Measurements from ENCODE around the gene MACROD2. TPM values are rescaled to one million over a fixed set of nuclear protein-coding genes. Genes with fewer than 3 reads are reported as not detected.
A peak's percentile ranks its signal among the peaks of the same experiment; 100 is the strongest.

MACROD2 gene
- polyA plus RNA-seq, 6 donors from 2014 or later: 27.2 to 49.3 (median 36.4) TPM

- no peak overlapping the region for H3K27ac Mint-ChIP-seq
- DNase-seq (no peak), ATAC-seq (ENCODE audit: low read depth in 2 of 2) (no peak)
- H3K9me3 Mint-ChIP-seq: peaks cover 0 to 2% (median 0%) of the 10 kb centered on the region in 7 donors
- peaks cover 7 to 12% (median 8%) of the 10 kb centered on the region in 3 donors for H3K4me1 Mint-ChIP-seq
- peaks cover 0 to 9% (median 0%) of the 10 kb centered on the region in 3 donors for H3K27me3 Mint-ChIP-seq
- H3K4me3 Mint-ChIP-seq: no peak overlapping the region
- H3K36me3 Mint-ChIP-seq: no peaks in the 10 kb centered on the region
Observed at GRCh38 chr20:15763366-15763765, 1768.0 kb downstream of the MACROD2 start.

DNA sequence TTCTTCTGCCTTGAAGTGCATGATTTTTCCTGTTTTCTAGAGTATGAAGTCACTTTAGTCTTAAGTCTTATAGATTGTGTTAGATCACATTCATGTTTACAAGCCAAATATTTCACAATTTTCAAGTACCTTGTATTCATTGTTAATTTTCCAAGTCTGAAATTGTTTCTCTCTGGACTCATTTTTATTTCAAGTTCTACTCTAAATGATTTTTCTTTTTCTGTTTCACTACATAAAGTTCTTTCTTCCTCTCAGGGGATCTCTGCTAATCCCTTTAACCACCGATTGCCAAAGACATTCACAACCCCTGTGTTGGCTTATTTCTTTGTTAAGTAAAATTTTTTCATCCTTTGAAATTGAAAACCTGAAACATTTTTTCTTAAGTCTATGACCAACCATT, 1772.3 kb downstream of the MACROD2 start:
- no peak overlapping the region for H3K4me3 Mint-ChIP-seq

GRCh38 chr20:15767999-15768741, 1772.9 kb downstream of the MACROD2 start:
- Mint-ChIP-seq H3K9me3 (peaks cover 0 to 2% (median 0%) of the 10 kb centered on the region in 7 donors), H3K36me3 (no peaks in the 10 kb centered on the region), H3K4me1 (peaks cover 7 to 12% (median 8%) of the 10 kb centered on the region in 3 donors), H3K27me3 (peaks cover 0 to 9% (median 4%) of the 10 kb centered on the region in 3 donors), H3K4me3 (no peak overlapping the region), H3K27ac (peak overlapping the region in 1 of 6 donors; percentile 0)
- DNase-seq: peak; percentile 11
- ATAC-seq (ENCODE audit: low read depth in 2 of 2): peak; percentile 25 to 65

More for the DNA sequence above, 1772.3 kb downstream of the MACROD2 start:
- Mint-ChIP-seq H3K36me3 (no peaks in the 10 kb centered on the region), H3K9me3 (peaks cover 0 to 2% (median 0%) of the 10 kb centered on the region in 7 donors), H3K4me1 (peaks cover 7 to 12% (median 8%) of the 10 kb centered on the region in 3 donors), H3K27ac (peak overlapping the region in 1 of 6 donors; percentile 0), H3K27me3 (peaks cover 0 to 9% (median 0%) of the 10 kb centered on the region in 3 donors)
- no peak for ATAC-seq (ENCODE audit: low read depth in 2 of 2)
- no peak for DNase-seq

DNA sequence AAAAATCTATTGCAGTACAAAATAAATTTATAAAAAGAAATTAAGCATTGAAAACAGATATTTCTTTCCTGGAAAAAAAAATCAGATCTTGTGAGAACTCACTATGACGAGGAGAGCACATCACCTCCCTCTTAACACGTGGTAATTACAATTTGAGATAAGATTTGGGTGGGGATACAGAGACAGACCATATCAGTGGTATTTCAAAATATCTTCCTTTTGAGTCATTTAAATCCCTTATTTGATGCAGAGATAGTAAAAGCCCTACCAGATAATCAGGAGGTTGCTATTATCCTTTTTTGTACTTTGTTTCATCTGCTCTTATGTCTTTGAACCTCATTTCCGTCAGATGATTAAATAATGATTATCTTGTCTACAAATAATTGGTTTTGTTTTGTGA, 1777.5 kb downstream of the MACROD2 start:
- Mint-ChIP-seq H3K4me1 (peaks cover 4 to 10% (median 8%) of the 10 kb centered on the region in 3 donors), H3K4me3 (no peak overlapping the region), H3K9me3 (peaks cover 0 to 11% (median 3%) of the 10 kb centered on the region in 7 donors), H3K27ac (no peak overlapping the region), H3K27me3 (peaks cover 4 to 5% (median 5%) of the 10 kb centered on the region in 3 donors), H3K36me3 (peaks cover 7 to 8% of the 10 kb centered on the region in 2 donors)
- ATAC-seq (ENCODE audit: low read depth in 2 of 2) (no peak), DNase-seq (no peak)

GRCh38 chr20:15774926-15775325, 1779.6 kb downstream of the MACROD2 start:
- Mint-ChIP-seq H3K9me3 (peaks cover 0 to 11% (median 3%) of the 10 kb centered on the region in 7 donors), H3K27ac (no peak overlapping the region), H3K27me3 (peaks cover 5 to 8% (median 5%) of the 10 kb centered on the region in 3 donors), H3K36me3 (peaks cover 7 to 8% of the 10 kb centered on the region in 2 donors), H3K4me3 (no peak overlapping the region), H3K4me1 (peaks cover 0 to 7% (median 4%) of the 10 kb centered on the region in 3 donors)
- DNase-seq (no peak), ATAC-seq (ENCODE audit: low read depth in 2 of 2) (no peak)

GRCh38 chr20:15776770-15777466, 1781.6 kb downstream of the MACROD2 start:
- DNase-seq (no peak), ATAC-seq (ENCODE audit: low read depth in 2 of 2) (no peak)
- H3K4me3 Mint-ChIP-seq: no peak overlapping the region
- H3K36me3 Mint-ChIP-seq: peaks cover 12 to 15% of the 10 kb centered on the region in 2 donors
- peaks cover 0 to 18% (median 5%) of the 10 kb centered on the region in 7 donors for H3K9me3 Mint-ChIP-seq
- H3K4me1 Mint-ChIP-seq: peaks cover 0 to 7% (median 4%) of the 10 kb centered on the region in 3 donors
- peaks cover 5 to 8% (median 5%) of the 10 kb centered on the region in 3 donors for H3K27me3 Mint-ChIP-seq
- no peak overlapping the region for H3K27ac Mint-ChIP-seq

GRCh38 chr20:15784020-15784419, 1788.7 kb downstream of the MACROD2 start:
- no peaks in the 10 kb centered on the region for H3K4me1 Mint-ChIP-seq
- DNase-seq (no peak), ATAC-seq (ENCODE audit: low read depth in 2 of 2) (no peak)
- peaks cover 0 to 8% (median 1%) of the 10 kb centered on the region in 7 donors for H3K9me3 Mint-ChIP-seq
- no peak overlapping the region for H3K27ac Mint-ChIP-seq
- peaks cover 4 to 11% (median 7%) of the 10 kb centered on the region in 3 donors for H3K27me3 Mint-ChIP-seq
- peaks cover 6 to 8% of the 10 kb centered on the region in 2 donors for H3K36me3 Mint-ChIP-seq
- no peak overlapping the region for H3K4me3 Mint-ChIP-seq

DNA sequence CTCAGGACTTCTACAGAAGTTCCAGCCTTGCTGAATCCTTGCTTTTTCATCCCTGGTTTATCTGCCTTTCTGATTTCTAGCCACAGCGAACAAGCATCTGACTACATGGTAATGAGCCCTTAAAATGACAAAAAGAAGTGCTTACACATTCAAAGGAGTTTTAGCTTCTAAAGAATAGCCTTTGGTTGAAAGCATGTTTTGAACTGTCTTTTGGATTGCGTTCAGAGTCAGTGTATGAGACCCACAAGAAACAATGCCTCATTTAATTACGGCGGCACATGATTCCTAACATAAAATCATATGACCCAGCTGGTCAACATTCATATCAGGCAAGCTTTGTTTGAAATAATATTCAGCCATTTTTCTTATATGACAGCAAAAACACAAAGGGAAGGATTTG, 1793.8 kb downstream of the MACROD2 start:
- Mint-ChIP-seq H3K27ac (no peak overlapping the region), H3K4me3 (no peak overlapping the region), H3K9me3 (no peaks in the 10 kb centered on the region), H3K36me3 (no peaks in the 10 kb centered on the region), H3K4me1 (no peaks in the 10 kb centered on the region), H3K27me3 (peaks cover 7 to 11% (median 11%) of the 10 kb centered on the region in 3 donors)
- no peak for ATAC-seq (ENCODE audit: low read depth in 2 of 2)
- no peak for DNase-seq

GRCh38 chr20:15792855-15793254, 1797.5 kb downstream of the MACROD2 start:
- H3K4me3 Mint-ChIP-seq: no peak overlapping the region
- no peaks in the 10 kb centered on the region for H3K36me3 Mint-ChIP-seq
- H3K4me1 Mint-ChIP-seq: no peaks in the 10 kb centered on the region
- peaks cover 0 to 7% (median 6%) of the 10 kb centered on the region in 3 donors for H3K27me3 Mint-ChIP-seq
- no peak for DNase-seq
- ATAC-seq (ENCODE audit: low read depth in 2 of 2): no peak
- H3K27ac Mint-ChIP-seq: no peak overlapping the region
- H3K9me3 Mint-ChIP-seq: peaks cover 0 to 2% (median 0%) of the 10 kb centered on the region in 7 donors

- DNase-seq (no peak), ATAC-seq (ENCODE audit: low read depth in 2 of 2) (no peak)
- Mint-ChIP-seq H3K9me3 (peaks cover 0 to 2% (median 0%) of the 10 kb centered on the region in 7 donors), H3K36me3 (no peaks in the 10 kb centered on the region), H3K4me3 (no peak overlapping the region), H3K27ac (peak overlapping the region in 1 of 6 donors; percentile 51), H3K27me3 (peaks cover 0 to 7% (median 6%) of the 10 kb centered on the region in 3 donors), H3K4me1 (no peaks in the 10 kb centered on the region)
Observed at GRCh38 chr20:15794409-15794808, 1799.1 kb downstream of the MACROD2 start.

DNA sequence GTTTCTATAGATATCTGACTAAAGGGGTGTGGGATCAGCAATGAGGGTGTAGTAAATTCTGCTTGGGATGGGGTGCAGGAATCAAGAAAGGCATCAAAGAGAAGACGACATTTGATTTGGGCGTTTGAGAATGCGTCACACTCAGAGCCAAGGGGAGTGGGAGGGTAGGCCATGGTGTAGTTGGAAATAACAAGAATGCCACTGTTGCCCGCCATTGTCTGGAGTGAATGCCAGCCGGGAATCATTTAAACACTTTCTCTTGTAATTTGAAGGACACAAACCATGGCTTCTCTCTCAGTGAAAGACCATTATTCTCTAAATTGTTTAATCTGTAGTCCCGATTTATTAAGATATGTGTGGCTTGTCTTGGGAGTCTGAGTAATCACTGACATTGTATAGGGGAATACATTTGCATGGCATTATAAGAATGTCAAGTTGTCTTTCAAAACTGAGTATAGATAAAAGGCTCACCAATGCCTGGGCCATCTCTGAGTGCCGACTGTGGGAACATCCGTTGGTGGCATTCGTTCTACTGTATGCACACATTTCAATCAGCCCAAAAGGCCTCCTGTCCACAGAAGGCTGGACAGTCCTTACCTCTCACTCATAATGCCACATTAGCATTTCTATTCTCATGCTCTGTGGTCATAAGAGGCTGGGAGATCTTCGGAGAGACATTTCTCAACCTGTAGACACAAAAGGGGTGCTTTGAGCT, 1800.1 kb downstream of the MACROD2 start:
- Mint-ChIP-seq H3K36me3 (no peaks in the 10 kb centered on the region), H3K4me3 (no peak overlapping the region), H3K4me1 (no peaks in the 10 kb centered on the region), H3K27me3 (peaks cover 0 to 7% (median 6%) of the 10 kb centered on the region in 3 donors), H3K9me3 (peaks cover 0 to 5% (median 0%) of the 10 kb centered on the region in 7 donors), H3K27ac (no peak overlapping the region)
- no peak for DNase-seq
- ATAC-seq (ENCODE audit: low read depth in 2 of 2): no peak

- DNase-seq (no peak), ATAC-seq (ENCODE audit: low read depth in 2 of 2) (no peak)
- Mint-ChIP-seq H3K4me1 (peaks cover 0 to under 1% (median under 1%) of the 10 kb centered on the region in 3 donors), H3K9me3 (peaks cover 0 to 6% (median 3%) of the 10 kb centered on the region in 7 donors), H3K27me3 (peaks cover 0 to 6% (median 0%) of the 10 kb centered on the region in 3 donors), H3K4me3 (no peak overlapping the region), H3K36me3 (peaks cover 0 to under 1% of the 10 kb centered on the region in 2 donors), H3K27ac (no peak overlapping the region)
Observed at GRCh38 chr20:15799871-15800270, 1804.6 kb downstream of the MACROD2 start.

- Mint-ChIP-seq H3K27me3 (peaks cover 0 to 5% (median 0%) of the 10 kb centered on the region in 3 donors), H3K4me1 (peaks cover 17 to 19% (median 18%) of the 10 kb centered on the region in 3 donors), H3K9me3 (peaks cover 0 to 6% (median 4%) of the 10 kb centered on the region in 7 donors), H3K4me3 (no peak overlapping the region), H3K36me3 (peaks cover 0 to 7% of the 10 kb centered on the region in 2 donors), H3K27ac (no peak overlapping the region)
- DNase-seq (no peak), ATAC-seq (ENCODE audit: low read depth in 2 of 2) (no peak)
Observed at GRCh38 chr20:15802020-15802419, 1806.7 kb downstream of the MACROD2 start.
